Measurements from ENCODE around the gene KLHL2. TPM values are rescaled to one million over a fixed set of nuclear protein-coding genes. Genes with fewer than 3 reads are reported as not detected.

Gene KLHL2
- total RNA-seq, 1 donor from 2014 or later, result 24.3 TPM

GRCh38 chr4:165345666-165346417 lies 138.5 kb downstream of the KLHL2 start:
- Histone ChIP-seq H3K4me3 (no peak overlapping the region), H3K27me3 (no peaks in the 10 kb centered on the region), H3K9ac (no peak overlapping the region), H3K4me2 (no peak overlapping the region), H3K79me2 (ENCODE audit: low read depth) (no peaks in the 10 kb centered on the region), H3K36me3 (peaks cover 15% of the 10 kb centered on the region), H3K9me3 (ENCODE audit: low read depth) (no peaks in the 10 kb centered on the region), H3K27ac (no peak overlapping the region), H2AFZ (replicated peaks) (no peak overlapping the region), H4K20me1 (ENCODE audit: low read depth) (peaks cover 10% of the 10 kb centered on the region), H3F3A (ENCODE audit: low read depth) (peaks cover 37% of the 10 kb centered on the region), H3K4me1 (no peaks in the 10 kb centered on the region)
- H3K9me3 Mint-ChIP-seq, result peaks cover 7% of the 10 kb centered on the region
- DNase-seq (ENCODE audit: low spot score), result no peak
- peaks cover 6% of the 10 kb centered on the region for H3K4me1 Mint-ChIP-seq
- H3K27ac Mint-ChIP-seq, result no peak overlapping the region
- no peak for TF ChIP-seq EZH2phosphoT487 (IDR thresholded peaks at IDR 0.05)
- TF ChIP-seq, protein P1, sequence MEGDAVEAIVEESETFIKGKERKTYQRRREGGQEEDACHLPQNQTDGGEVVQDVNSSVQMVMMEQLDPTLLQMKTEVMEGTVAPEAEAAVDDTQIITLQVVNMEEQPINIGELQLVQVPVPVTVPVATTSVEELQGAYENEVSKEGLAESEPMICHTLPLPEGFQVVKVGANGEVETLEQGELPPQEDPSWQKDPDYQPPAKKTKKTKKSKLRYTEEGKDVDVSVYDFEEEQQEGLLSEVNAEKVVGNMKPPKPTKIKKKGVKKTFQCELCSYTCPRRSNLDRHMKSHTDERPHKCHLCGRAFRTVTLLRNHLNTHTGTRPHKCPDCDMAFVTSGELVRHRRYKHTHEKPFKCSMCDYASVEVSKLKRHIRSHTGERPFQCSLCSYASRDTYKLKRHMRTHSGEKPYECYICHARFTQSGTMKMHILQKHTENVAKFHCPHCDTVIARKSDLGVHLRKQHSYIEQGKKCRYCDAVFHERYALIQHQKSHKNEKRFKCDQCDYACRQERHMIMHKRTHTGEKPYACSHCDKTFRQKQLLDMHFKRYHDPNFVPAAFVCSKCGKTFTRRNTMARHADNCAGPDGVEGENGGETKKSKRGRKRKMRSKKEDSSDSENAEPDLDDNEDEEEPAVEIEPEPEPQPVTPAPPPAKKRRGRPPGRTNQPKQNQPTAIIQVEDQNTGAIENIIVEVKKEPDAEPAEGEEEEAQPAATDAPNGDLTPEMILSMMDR (IDR thresholded peaks at IDR 0.05), result no peak
- TF ChIP-seq EZH2 (IDR thresholded peaks at IDR 0.05), result no peak
- H3K4me3 Mint-ChIP-seq, result no peak overlapping the region
- H3K27me3 Mint-ChIP-seq (ENCODE audit: insufficient read depth, low read depth), result no peaks in the 10 kb centered on the region
- peaks cover 3% of the 10 kb centered on the region for H3K36me3 Mint-ChIP-seq

DNA sequence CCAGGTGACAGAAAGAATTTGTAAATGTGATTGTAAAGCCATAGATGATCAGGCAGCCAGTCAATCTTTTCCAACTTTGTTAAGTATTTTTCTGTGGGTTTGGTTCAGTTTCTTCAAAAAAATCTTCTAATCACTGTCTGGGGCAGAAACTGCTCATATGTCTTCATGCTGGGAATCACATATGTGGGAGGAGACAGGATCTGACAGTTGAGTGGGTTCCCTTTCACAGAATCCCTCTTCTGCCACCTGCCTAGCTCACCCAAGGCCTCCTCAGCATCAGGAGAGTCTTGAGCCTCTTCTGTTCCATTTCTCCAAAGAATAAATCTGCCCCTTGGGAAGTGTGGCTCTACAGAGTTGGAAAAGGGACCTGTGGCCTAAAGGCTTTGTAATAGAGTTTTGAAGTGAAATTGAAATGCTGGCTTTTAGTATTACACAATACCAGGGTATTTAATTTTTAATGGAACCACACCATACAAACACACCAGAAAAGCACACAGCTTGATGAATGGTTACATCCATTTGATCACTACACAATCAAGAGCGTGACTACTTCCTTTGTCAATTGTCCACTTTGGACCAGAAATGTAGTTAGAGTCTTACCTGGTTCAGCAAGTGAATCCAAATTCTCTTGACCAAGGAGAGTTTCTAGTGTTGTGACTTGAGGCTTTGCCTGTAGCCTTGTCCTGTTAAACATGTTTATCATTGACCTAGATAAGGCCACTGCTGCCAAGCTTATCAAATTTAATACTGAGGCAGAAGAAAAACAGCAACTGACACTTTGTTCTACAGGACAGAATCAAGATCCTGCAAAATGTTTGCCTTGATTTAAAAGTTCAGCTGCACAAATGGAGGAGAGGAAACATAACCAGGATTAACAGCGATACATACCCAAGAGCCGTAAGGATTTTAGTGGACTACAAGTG lies 140.5 kb downstream of the KLHL2 start:
- H3F3A ChIP-seq (ENCODE audit: low read depth), result peaks cover 17% of the 10 kb centered on the region
- H3K4me3 Mint-ChIP-seq, result no peak overlapping the region
- H3K79me2 ChIP-seq (ENCODE audit: low read depth), result no peaks in the 10 kb centered on the region

GRCh38 chr4:165351359-165352130 lies 144.2 kb downstream of the KLHL2 start:
- Histone ChIP-seq H3K4me3 (no peak overlapping the region), H2AFZ (replicated peaks) (no peak overlapping the region), H3K4me1 (no peaks in the 10 kb centered on the region), H3K9ac (no peak overlapping the region), H3K27me3 (no peaks in the 10 kb centered on the region), H3K79me2 (ENCODE audit: low read depth) (no peaks in the 10 kb centered on the region), H4K20me1 (ENCODE audit: low read depth) (no peaks in the 10 kb centered on the region), H3K36me3 (no peaks in the 10 kb centered on the region), H3K27ac (no peak overlapping the region), H3K4me2 (no peak overlapping the region), H3K9me3 (ENCODE audit: low read depth) (no peaks in the 10 kb centered on the region), H3F3A (ENCODE audit: low read depth) (no peaks in the 10 kb centered on the region)
- H3K4me1 Mint-ChIP-seq, result peaks cover 8% of the 10 kb centered on the region
- no peaks in the 10 kb centered on the region for H3K27me3 Mint-ChIP-seq (ENCODE audit: insufficient read depth, low read depth)
- no peak overlapping the region for H3K4me3 Mint-ChIP-seq
- TF ChIP-seq EZH2 (IDR thresholded peaks at IDR 0.05) (no peak), EZH2phosphoT487 (IDR thresholded peaks at IDR 0.05) (no peak)
- TF ChIP-seq, protein P1 (IDR thresholded peaks at IDR 0.05), result no peak
- no peak for DNase-seq (ENCODE audit: low spot score)
- H3K27ac Mint-ChIP-seq, result no peak overlapping the region
- H3K36me3 Mint-ChIP-seq, result peaks cover 4% of the 10 kb centered on the region
- peaks cover 22% of the 10 kb centered on the region for H3K9me3 Mint-ChIP-seq

More for the DNA sequence above, 140.5 kb downstream of the KLHL2 start:
- no peak for TF ChIP-seq EZH2 (IDR thresholded peaks at IDR 0.05)
- Histone ChIP-seq H3K27me3 (no peaks in the 10 kb centered on the region), H3K36me3 (peaks cover 2% of the 10 kb centered on the region), H2AFZ (replicated peaks) (no peak overlapping the region), H3K4me2 (no peak overlapping the region), H3K9ac (no peak overlapping the region), H3K4me3 (no peak overlapping the region), H3K4me1 (no peaks in the 10 kb centered on the region), H3K27ac (no peak overlapping the region), H3K9me3 (ENCODE audit: low read depth) (no peaks in the 10 kb centered on the region), H4K20me1 (ENCODE audit: low read depth) (peaks cover 10% of the 10 kb centered on the region)
- Mint-ChIP-seq H3K4me1 (peaks cover 12% of the 10 kb centered on the region), H3K9me3 (peaks cover 14% of the 10 kb centered on the region), H3K27me3 (ENCODE audit: insufficient read depth, low read depth) (no peaks in the 10 kb centered on the region), H3K27ac (peak overlapping the region; percentile 32), H3K36me3 (peaks cover 4% of the 10 kb centered on the region)
- DNase-seq (ENCODE audit: low spot score), result no peak
